PFSK-1 (cell line): Measurements from ENCODE around the gene MVK.

Experiments used
- FOXP2 ChIP-seq: optimal IDR thresholded peaks from 2 replicates; pipeline ENCODE3; 2011; ENCODE audit warnings: borderline replicate concordance, control low read depth, inconsistent platforms; ENCODE audit not compliant: insufficient read depth; ENCODE audit errors: extremely low read length, extremely low read depth
- POLR2AphosphoS5 ChIP-seq: IDR thresholded peaks from 2 replicates; pipeline ENCODE4 v1.6.1; 2012; ENCODE audit warnings: low read depth, mild to moderate bottlenecking, control low read depth, low read length, moderate library complexity
- SIN3A ChIP-seq: IDR thresholded peaks from 2 replicates; pipeline ENCODE4 v1.6.1; 2012; ENCODE audit warnings: mild to moderate bottlenecking, low read length, moderate library complexity, borderline replicate concordance; ENCODE audit not compliant: insufficient read depth
- TAF1 ChIP-seq: IDR thresholded peaks from 2 replicates; pipeline ENCODE4 v1.6.1; 2012; ENCODE audit warnings: low read length, control low read depth, borderline replicate concordance; ENCODE audit not compliant: insufficient read depth
- TF ChIP-seq, protein P1 (sequence below), 2 experiments: IDR thresholded peaks; 2 replicates each; pipeline versions ENCODE4 v1.6.1 to v1.8.0; 2011 to 2012; ENCODE audit warnings: low read depth in 2 of 2, low read length in 2 of 2, control low read depth in 1 of 2, inconsistent platforms in 1 of 2, mild to moderate bottlenecking in 1 of 2, moderate library complexity in 1 of 2; ENCODE audit not compliant: insufficient read depth in 1 of 2

DNA sequence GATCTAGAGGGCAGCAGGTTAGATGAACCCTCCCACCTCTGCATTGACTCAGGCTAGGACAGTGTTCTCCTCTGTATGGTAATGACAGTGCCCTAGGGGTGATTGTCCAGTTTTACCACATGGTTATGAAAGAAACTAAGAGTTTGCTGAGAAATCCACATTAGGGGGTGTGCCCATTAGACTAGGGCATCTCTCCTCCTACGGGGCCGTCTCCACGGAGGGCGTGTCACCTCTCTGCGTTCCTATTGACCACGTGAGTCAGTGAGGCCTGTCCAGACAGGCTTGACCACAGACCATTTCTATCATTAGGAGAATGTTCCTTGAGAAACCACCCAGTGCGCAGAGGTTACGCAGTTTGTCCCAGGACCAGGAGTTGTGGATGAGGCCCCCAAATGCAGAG lies 8.3 kb downstream of the MVK start:
- TF ChIP-seq SIN3A: no peak
- no peak for TF ChIP-seq POLR2AphosphoS5
- TF ChIP-seq TAF1: no peak
- TF ChIP-seq, protein P1, sequence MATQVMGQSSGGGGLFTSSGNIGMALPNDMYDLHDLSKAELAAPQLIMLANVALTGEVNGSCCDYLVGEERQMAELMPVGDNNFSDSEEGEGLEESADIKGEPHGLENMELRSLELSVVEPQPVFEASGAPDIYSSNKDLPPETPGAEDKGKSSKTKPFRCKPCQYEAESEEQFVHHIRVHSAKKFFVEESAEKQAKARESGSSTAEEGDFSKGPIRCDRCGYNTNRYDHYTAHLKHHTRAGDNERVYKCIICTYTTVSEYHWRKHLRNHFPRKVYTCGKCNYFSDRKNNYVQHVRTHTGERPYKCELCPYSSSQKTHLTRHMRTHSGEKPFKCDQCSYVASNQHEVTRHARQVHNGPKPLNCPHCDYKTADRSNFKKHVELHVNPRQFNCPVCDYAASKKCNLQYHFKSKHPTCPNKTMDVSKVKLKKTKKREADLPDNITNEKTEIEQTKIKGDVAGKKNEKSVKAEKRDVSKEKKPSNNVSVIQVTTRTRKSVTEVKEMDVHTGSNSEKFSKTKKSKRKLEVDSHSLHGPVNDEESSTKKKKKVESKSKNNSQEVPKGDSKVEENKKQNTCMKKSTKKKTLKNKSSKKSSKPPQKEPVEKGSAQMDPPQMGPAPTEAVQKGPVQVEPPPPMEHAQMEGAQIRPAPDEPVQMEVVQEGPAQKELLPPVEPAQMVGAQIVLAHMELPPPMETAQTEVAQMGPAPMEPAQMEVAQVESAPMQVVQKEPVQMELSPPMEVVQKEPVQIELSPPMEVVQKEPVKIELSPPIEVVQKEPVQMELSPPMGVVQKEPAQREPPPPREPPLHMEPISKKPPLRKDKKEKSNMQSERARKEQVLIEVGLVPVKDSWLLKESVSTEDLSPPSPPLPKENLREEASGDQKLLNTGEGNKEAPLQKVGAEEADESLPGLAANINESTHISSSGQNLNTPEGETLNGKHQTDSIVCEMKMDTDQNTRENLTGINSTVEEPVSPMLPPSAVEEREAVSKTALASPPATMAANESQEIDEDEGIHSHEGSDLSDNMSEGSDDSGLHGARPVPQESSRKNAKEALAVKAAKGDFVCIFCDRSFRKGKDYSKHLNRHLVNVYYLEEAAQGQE (IDR thresholded peaks at IDR 0.05; ENCODE audit: insufficient read depth in 1 of 2, low read depth in 2 of 2, low read length in 2 of 2): no peak
- no peak for TF ChIP-seq FOXP2
